Liver (tissue), 9 donors: Measurements from ENCODE around the gene HOXD8. TPM values are rescaled to one million over a fixed set of nuclear protein-coding genes. Genes with fewer than 3 reads are reported as not detected.

ENCODE experiments used
- DNase-seq: peaks from one replicate; pipeline ENCODE4 v3.0.0-alpha.2; 2017; ENCODE audit warnings: low spot score
- H3K27ac ChIP-seq, 2 donors: one replicate each; pipeline ENCODE4 v1.7.0; 2013; ENCODE audit warnings: inconsistent platforms in 2 of 2, low read length in 2 of 2, control low read depth in 1 of 2, low read depth in 1 of 2, mild to moderate bottlenecking in 1 of 2
- H3K27me3 ChIP-seq, 4 donors: one replicate each; pipeline versions ENCODE4 v1.6.1 to v1.7.0; 2013; ENCODE audit warnings: low read length in 3 of 4, inconsistent platforms in 1 of 4, mild to moderate bottlenecking in 1 of 4, moderate library complexity in 1 of 4; ENCODE audit not compliant: control insufficient read depth in 4 of 4, insufficient read depth in 4 of 4
- H3K36me3 ChIP-seq, 4 donors: one replicate each; pipeline versions ENCODE4 v1.6.1 to v1.7.0; 2013; ENCODE audit warnings: low read length in 3 of 4, mild to moderate bottlenecking in 3 of 4, low read depth in 1 of 4, moderate library complexity in 1 of 4; ENCODE audit not compliant: control insufficient read depth in 4 of 4, insufficient read depth in 3 of 4
- H3K4me1 ChIP-seq, 4 donors: one replicate each; pipeline versions ENCODE4 v1.6.1 to v1.7.0; 2013; ENCODE audit warnings: low read length in 3 of 4, mild to moderate bottlenecking in 3 of 4, moderate library complexity in 1 of 4; ENCODE audit not compliant: control insufficient read depth in 4 of 4, insufficient read depth in 4 of 4
- H3K4me3 ChIP-seq, 3 donors: one replicate each; pipeline versions ENCODE4 v1.6.1 to v1.7.0; 2013; ENCODE audit warnings: low read length in 3 of 3, control low read depth in 1 of 3, low read depth in 1 of 3, mild to moderate bottlenecking in 1 of 3
- H3K9ac ChIP-seq, 2 donors: one replicate each; pipeline ENCODE4 v1.7.0; 2013; ENCODE audit warnings: low read length in 2 of 2, mild to moderate bottlenecking in 2 of 2, moderate library complexity in 2 of 2, control low read depth in 1 of 2, low read depth in 1 of 2
- H3K9me3 ChIP-seq, 4 donors: one replicate each; pipeline versions ENCODE4 v1.6.1 to v1.7.0; 2013; ENCODE audit warnings: low read length in 3 of 4; ENCODE audit not compliant: control insufficient read depth in 4 of 4
- ATF3 ChIP-seq: IDR thresholded peaks from 2 replicates; pipeline ENCODE4 v1.6.1; 2016; ENCODE audit warnings: antibody characterized with exemption
- EGR1 ChIP-seq, 2 donors: IDR thresholded peaks; 2 replicates each; pipeline ENCODE4 v1.6.1; 2016 to 2018; ENCODE audit warnings: antibody characterized with exemption in 2 of 2, low read depth in 2 of 2
- FOXA1 ChIP-seq: IDR thresholded peaks from 2 replicates; pipeline ENCODE4 v1.6.1; 2016; ENCODE audit warnings: antibody characterized with exemption
- FOXA2 ChIP-seq: IDR thresholded peaks from 2 replicates; pipeline ENCODE4 v1.6.1; 2016; ENCODE audit warnings: antibody characterized with exemption
- GABPA ChIP-seq, 2 donors: IDR thresholded peaks in 1 of 2; conservative IDR thresholded peaks in 1 of 2; 2 replicates each; pipeline ENCODE4 v1.6.1; 2016; ENCODE audit warnings: antibody characterized with exemption in 2 of 2, mild to moderate bottlenecking in 1 of 2, moderate library complexity in 1 of 2
- HNF4A ChIP-seq, 2 donors: conservative IDR thresholded peaks; 2 replicates each; pipeline ENCODE4 v1.6.1; 2016; ENCODE audit warnings: antibody characterized with exemption in 2 of 2, mild to moderate bottlenecking in 2 of 2
- JUND ChIP-seq, 2 donors: IDR thresholded peaks; 2 replicates each; pipeline ENCODE4 v1.6.1; 2016; ENCODE audit warnings: antibody characterized with exemption in 2 of 2
- NR2F2 ChIP-seq: IDR thresholded peaks from 2 replicates; pipeline ENCODE4 v1.6.1; 2016; ENCODE audit warnings: antibody characterized with exemption
- RAD21 ChIP-seq, 2 donors: IDR thresholded peaks; 2 replicates each; pipeline ENCODE4 v1.6.1; 2016; ENCODE audit warnings: antibody characterized with exemption in 2 of 2, mild to moderate bottlenecking in 2 of 2
- REST ChIP-seq: IDR thresholded peaks from 2 replicates; pipeline ENCODE4 v1.6.1; 2016; ENCODE audit warnings: antibody characterized with exemption, mild to moderate bottlenecking
- RXRA ChIP-seq, 2 donors: IDR thresholded peaks; 2 replicates each; pipeline ENCODE4 v1.6.1; 2017 to 2018; ENCODE audit warnings: antibody characterized with exemption in 2 of 2, mild to moderate bottlenecking in 1 of 2
- SP1 ChIP-seq: IDR thresholded peaks from 2 replicates; pipeline ENCODE4 v1.6.1; 2018; ENCODE audit warnings: antibody characterized with exemption, mild to moderate bottlenecking
- TAF1 ChIP-seq: conservative IDR thresholded peaks from 2 replicates; pipeline ENCODE4 v1.6.1; 2016; ENCODE audit warnings: antibody characterized with exemption, mild to moderate bottlenecking
- YY1 ChIP-seq: IDR thresholded peaks from 2 replicates; pipeline ENCODE4 v1.6.1; 2016; ENCODE audit warnings: antibody characterized with exemption, mild to moderate bottlenecking
- WGBS: extraction: QIAGEN DNeasy Blood & Tissue Kit; methylation state at CpG from one replicate; pipeline ENCODE4 v1.1.7; 2013; 5-methylcytosine and 5-hydroxymethylcytosine counted together
- polyA plus RNA-seq, 2 donors: library from polyadenylated mRNA; stranded (reverse) in 1 of 2; unstranded in 1 of 2; fragments of 200-250 nt in 1 of 2; fragments of >200 nt in 1 of 2; fragmentation: Nextera tagmentation in 1 of 2; extraction: Ambion mirVana in 1 of 2; gene quantifications; one replicate each; pipeline versions ENCODE4 v1.2.1 to v1.2.3, GENCODE V29; 2013 to 2015
- total RNA-seq, 2 donors: library from RNA; depleted of rRNA; stranded (reverse); fragments of >200 nt; gene quantifications; one replicate each; pipeline ENCODE4 v1.2.3, GENCODE V29; 2014
- TF ChIP-seq, protein P1 (sequence below): IDR thresholded peaks from 2 replicates; pipeline ENCODE4 v1.6.1; 2016; ENCODE audit warnings: antibody characterized with exemption
- TF ChIP-seq, protein P2 (sequence below): IDR thresholded peaks from 2 replicates; pipeline ENCODE4 v1.6.1; 2016; ENCODE audit warnings: antibody characterized with exemption
- donor health status: healthy.
- donor health status: healthy.
- donor health status: healthy.
- donor health status: healthy.
- donor health status: healthy.

The HOXD8 gene
- total and polyA plus RNA-seq, 4 donors: 0.06 to 0.19 (median 0.08) TPM; not detected in 1

DNA sequence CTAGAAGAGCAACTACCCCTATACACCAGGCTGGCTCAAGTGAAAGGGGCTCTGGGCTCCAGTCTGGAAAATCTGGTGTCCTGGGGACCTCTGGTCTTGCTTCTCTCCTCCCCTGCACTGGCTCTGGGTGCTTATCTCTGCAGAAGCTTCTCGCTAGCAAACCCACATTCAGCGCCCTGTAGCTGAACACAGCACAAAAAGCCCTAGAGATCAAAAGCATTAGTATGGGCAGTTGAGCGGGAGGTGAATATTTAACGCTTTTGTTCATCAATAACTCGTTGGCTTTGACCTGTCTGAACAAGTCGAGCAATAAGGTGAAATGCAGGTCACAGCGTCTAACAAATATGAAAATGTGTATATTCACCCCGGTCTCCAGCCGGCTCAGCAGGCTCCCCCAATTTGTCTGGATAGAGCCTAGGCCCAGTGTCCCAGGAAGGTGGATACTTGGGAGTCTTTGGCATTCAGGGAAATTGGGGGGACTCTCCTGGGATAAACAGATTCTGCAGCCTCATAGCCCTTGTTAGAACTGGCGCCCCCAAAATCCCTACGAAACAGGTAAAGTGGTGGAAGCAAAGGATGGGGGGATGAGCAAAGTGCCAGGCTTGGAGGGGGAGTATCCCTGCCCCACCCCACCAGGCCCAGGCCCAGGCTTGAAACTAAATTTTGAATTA lies 19.4 kb downstream of the HOXD8 start:
- H3K9ac ChIP-seq: no peak overlapping the region
- H3K36me3 ChIP-seq: no peaks in the 10 kb centered on the region
- H3K4me1 ChIP-seq: peaks cover 0 to 8% (median 2%) of the 10 kb centered on the region in 4 donors
- H3K27ac ChIP-seq: no peak overlapping the region
- WGBS: 21% methylated on average over 11 of the region's 11 CpGs
- TF ChIP-seq GABPA (IDR thresholded peaks at IDR 0.05 in 1 of 2, conservative IDR thresholded peaks at IDR 0.05 in 1 of 2) (no peak), NR2F2 (no peak), RXRA (IDR thresholded peaks at IDR 0.05) (no peak), JUND (IDR thresholded peaks at IDR 0.05) (no peak), REST (no peak), ATF3 (no peak), SP1 (no peak), TAF1 (no peak), FOXA1 (no peak), YY1 (no peak)
- no peaks in the 10 kb centered on the region for H3K9me3 ChIP-seq
- peaks cover 9 to 32% (median 19%) of the 10 kb centered on the region in 4 donors for H3K27me3 ChIP-seq
- DNase-seq: no peak
- no peak overlapping the region for H3K4me3 ChIP-seq

- Histone ChIP-seq H3K27me3 (peaks cover 10 to 34% (median 21%) of the 10 kb centered on the region in 4 donors), H3K4me1 (peaks cover 0 to 8% (median 3%) of the 10 kb centered on the region in 4 donors), H3K9me3 (no peaks in the 10 kb centered on the region), H3K4me3 (no peak overlapping the region), H3K27ac (no peak overlapping the region), H3K36me3 (no peaks in the 10 kb centered on the region), H3K9ac (no peak overlapping the region)
- DNase-seq: no peak
- TF ChIP-seq YY1 (no peak), JUND (IDR thresholded peaks at IDR 0.05) (no peak), FOXA1 (no peak), FOXA2 (no peak)
- TF ChIP-seq, protein P1, sequence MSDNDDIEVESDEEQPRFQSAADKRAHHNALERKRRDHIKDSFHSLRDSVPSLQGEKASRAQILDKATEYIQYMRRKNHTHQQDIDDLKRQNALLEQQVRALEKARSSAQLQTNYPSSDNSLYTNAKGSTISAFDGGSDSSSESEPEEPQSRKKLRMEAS: no peak
- 13% methylated on average over 22 of the region's 22 CpGs for WGBS
These were observed 20.0 kb downstream of the HOXD8 start for GRCh38 chr2:176149481-176149938.

GRCh38 chr2:176149939-176150583 lies 20.6 kb downstream of the HOXD8 start:
- Histone ChIP-seq H3K27me3 (peaks cover 8 to 38% (median 24%) of the 10 kb centered on the region in 4 donors), H3K4me3 (no peak overlapping the region), H3K4me1 (peaks cover 0 to 8% (median 7%) of the 10 kb centered on the region in 4 donors), H3K27ac (no peak overlapping the region), H3K9me3 (no peaks in the 10 kb centered on the region), H3K36me3 (no peaks in the 10 kb centered on the region), H3K9ac (no peak overlapping the region)
- no peak for DNase-seq
- 16% methylated on average over 24 of the region's 24 CpGs for WGBS
- TF ChIP-seq FOXA2: no peak
- no peak for TF ChIP-seq RAD21 (IDR thresholded peaks at IDR 0.05)
- TF ChIP-seq, protein P2, sequence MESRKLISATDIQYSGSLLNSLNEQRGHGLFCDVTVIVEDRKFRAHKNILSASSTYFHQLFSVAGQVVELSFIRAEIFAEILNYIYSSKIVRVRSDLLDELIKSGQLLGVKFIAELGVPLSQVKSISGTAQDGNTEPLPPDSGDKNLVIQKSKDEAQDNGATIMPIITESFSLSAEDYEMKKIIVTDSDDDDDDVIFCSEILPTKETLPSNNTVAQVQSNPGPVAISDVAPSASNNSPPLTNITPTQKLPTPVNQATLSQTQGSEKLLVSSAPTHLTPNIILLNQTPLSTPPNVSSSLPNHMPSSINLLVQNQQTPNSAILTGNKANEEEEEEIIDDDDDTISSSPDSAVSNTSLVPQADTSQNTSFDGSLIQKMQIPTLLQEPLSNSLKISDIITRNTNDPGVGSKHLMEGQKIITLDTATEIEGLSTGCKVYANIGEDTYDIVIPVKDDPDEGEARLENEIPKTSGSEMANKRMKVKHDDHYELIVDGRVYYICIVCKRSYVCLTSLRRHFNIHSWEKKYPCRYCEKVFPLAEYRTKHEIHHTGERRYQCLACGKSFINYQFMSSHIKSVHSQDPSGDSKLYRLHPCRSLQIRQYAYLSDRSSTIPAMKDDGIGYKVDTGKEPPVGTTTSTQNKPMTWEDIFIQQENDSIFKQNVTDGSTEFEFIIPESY: no peak
- no peak for TF ChIP-seq ATF3
- TF ChIP-seq HNF4A (conservative IDR thresholded peaks at IDR 0.05): no peak
- TF ChIP-seq, protein P1: no peak
- no peak for TF ChIP-seq EGR1 (IDR thresholded peaks at IDR 0.05; ENCODE audit: low read depth in 2 of 2)
- no peak for TF ChIP-seq RXRA (IDR thresholded peaks at IDR 0.05)
- no peak for TF ChIP-seq JUND (IDR thresholded peaks at IDR 0.05)
- TF ChIP-seq NR2F2: no peak
- no peak for TF ChIP-seq YY1
- TF ChIP-seq FOXA1: no peak
